Natural killer cell treated with Interleukin-12 subunit alpha and Interleukin-12 subunit beta and Interleukin-15 and Interleukin-18, amount 100 ng/mL, for 72 hours (primary cell): Measurements from ENCODE around the gene IL6R. TPM values are rescaled to one million over a fixed set of nuclear protein-coding genes. Genes with fewer than 3 reads are reported as not detected.

Experiments
- ATAC-seq, 2 donors: fragments of 150-1000 bp; cut with Tn5 transposase in 1 of 2; sonication (Bioruptor Pico), chemical (Tn5 transposase) in 1 of 2; 2 replicates each; pipeline ENCODE4 v1.10.0; 2021
- DNase-seq: peaks from one replicate; pipeline ENCODE4 v3.0.0; 2022; ENCODE audit warnings: low spot score
- H3K27ac Mint-ChIP-seq, 2 donors: 1 replicate in 1 of 2; 2 replicates in 1 of 2; pipeline ENCODE4 v1.8.0; 2022; ENCODE audit warnings: mixed read lengths in 2 of 2, mild to moderate bottlenecking in 1 of 2, moderate library complexity in 1 of 2
- H3K27me3 Mint-ChIP-seq, 2 donors: 1 replicate in 1 of 2; 2 replicates in 1 of 2; pipeline ENCODE4 v1.8.0; 2022; ENCODE audit warnings: mixed read lengths in 2 of 2
- H3K36me3 Mint-ChIP-seq: one replicate; pipeline ENCODE4 v1.8.0; 2022; ENCODE audit warnings: mixed read lengths
- H3K4me1 Mint-ChIP-seq, 2 donors: 1 replicate in 1 of 2; 2 replicates in 1 of 2; pipeline ENCODE4 v1.8.0; 2022; ENCODE audit warnings: low read depth in 2 of 2, mixed read lengths in 2 of 2, mild to moderate bottlenecking in 1 of 2
- H3K4me3 Mint-ChIP-seq: one replicate; pipeline ENCODE4 v1.8.0; 2022; ENCODE audit warnings: mixed read lengths
- H3K9me3 Mint-ChIP-seq: 2 replicates; pipeline ENCODE4 v1.8.0; 2022; ENCODE audit warnings: mixed read lengths
- total RNA-seq, 2 donors: library from RNA; stranded (reverse); gene quantifications; one replicate each; pipeline ENCODE4 v1.2.3, GENCODE V29; 2022

The IL6R gene
- total RNA-seq, 2 donors from 2014 or later: 2.3 to 4.0 TPM

DNA sequence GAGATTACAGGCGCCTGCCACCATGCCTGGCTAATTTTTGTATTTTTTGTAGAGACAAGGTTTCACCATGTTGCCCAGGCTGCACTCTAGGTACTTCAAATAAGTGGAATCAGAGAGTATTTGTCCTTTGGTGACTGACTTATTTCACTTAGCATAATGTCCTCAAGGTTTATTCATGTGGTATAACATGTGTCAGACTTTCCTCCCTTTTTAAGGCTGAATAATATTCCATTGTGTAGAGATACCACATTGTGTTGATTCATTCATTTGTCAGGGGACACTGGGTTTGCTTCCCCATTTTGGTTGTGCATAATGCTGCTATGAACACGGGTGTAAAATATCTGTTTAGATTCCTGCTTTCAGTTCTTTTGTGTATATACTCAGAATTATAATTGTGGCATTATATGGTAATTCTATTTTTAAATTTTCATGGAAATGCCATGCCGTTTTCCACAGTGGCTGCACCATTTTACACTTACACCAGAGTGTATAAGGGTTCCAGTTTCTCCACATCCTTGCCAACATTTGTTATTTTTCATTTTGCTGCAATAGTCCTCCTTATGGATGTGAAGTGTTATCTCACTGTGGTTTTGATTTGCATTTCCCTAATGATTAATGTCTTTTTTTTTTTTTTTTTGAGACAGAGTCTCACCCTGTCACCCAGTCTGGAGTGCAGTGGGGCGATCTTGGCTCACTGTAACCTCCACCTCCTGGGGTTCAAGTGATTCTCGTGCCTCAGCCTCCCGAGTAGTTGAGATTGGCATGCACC lies 35.1 kb downstream of the IL6R start:
- no peak for DNase-seq

GRCh38 chr1:154441241-154441888 lies 36.2 kb downstream of the IL6R start:
- peak overlapping the region; percentile 19 to 51 for H3K27ac Mint-ChIP-seq
- H3K27me3 Mint-ChIP-seq: peaks cover 17 to 25% of the 10 kb centered on the region in 2 donors
- ATAC-seq: no peak
- DNase-seq: peak; percentile 49
- H3K9me3 Mint-ChIP-seq: no peaks in the 10 kb centered on the region
- peak overlapping the region; percentile 77 for H3K4me3 Mint-ChIP-seq
- H3K4me1 Mint-ChIP-seq: peaks cover 52 to 68% of the 10 kb centered on the region in 2 donors
- H3K36me3 Mint-ChIP-seq: no peaks in the 10 kb centered on the region

More for the DNA sequence above, 35.1 kb downstream of the IL6R start:
- peaks cover 45 to 57% of the 10 kb centered on the region in 2 donors for H3K4me1 Mint-ChIP-seq
- no peaks in the 10 kb centered on the region for H3K9me3 Mint-ChIP-seq
- H3K27me3 Mint-ChIP-seq: peaks cover 17 to 21% of the 10 kb centered on the region in 2 donors
- no peaks in the 10 kb centered on the region for H3K36me3 Mint-ChIP-seq
- peak overlapping the region; percentile 51 to 77 for H3K27ac Mint-ChIP-seq
- H3K4me3 Mint-ChIP-seq: peak overlapping the region; percentile 77
- ATAC-seq: no peak

DNA sequence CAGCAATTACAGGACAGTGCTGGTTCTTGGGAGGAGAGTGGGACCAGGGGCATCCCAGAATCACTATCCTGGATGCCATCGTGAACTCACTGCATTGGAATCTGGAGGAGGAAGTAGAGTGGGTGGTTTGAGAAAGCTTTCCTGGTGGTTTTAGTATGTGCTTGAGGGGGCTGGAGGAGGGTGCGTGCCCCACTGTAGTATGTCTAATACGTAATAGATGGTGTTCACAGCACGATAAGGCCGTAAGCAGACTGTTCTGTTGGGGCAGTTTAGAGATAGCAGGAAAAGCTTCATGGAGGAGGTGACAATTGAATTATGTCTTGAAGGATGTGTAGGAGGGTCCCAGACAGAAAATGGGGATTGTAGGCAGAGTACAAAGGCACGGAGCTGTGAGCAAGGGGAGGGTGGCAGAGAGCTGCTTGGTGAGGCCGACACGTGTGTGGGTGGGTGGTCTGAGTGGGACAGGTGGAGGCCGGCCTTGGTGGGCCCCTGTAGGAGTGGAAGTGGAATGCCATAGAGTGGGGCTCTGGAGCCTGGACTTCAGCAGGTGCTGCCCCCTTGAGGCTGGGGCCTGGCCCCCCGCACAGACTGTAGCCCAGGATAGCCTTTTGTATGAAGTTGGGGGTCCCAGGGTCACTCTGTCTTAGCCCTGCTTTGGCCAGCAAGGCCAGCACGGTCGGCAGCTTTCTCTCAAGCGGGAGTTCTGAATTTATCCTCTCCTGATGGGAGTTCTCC lies 37.0 kb downstream of the IL6R start:
- peak overlapping the region; percentile 19 to 51 for H3K27ac Mint-ChIP-seq
- peak; percentile 29 for DNase-seq
- peaks cover 52 to 70% of the 10 kb centered on the region in 2 donors for H3K4me1 Mint-ChIP-seq
- ATAC-seq: no peak
- no peaks in the 10 kb centered on the region for H3K9me3 Mint-ChIP-seq
- peaks cover 17 to 25% of the 10 kb centered on the region in 2 donors for H3K27me3 Mint-ChIP-seq
- no peak overlapping the region for H3K4me3 Mint-ChIP-seq
- no peaks in the 10 kb centered on the region for H3K36me3 Mint-ChIP-seq

DNA sequence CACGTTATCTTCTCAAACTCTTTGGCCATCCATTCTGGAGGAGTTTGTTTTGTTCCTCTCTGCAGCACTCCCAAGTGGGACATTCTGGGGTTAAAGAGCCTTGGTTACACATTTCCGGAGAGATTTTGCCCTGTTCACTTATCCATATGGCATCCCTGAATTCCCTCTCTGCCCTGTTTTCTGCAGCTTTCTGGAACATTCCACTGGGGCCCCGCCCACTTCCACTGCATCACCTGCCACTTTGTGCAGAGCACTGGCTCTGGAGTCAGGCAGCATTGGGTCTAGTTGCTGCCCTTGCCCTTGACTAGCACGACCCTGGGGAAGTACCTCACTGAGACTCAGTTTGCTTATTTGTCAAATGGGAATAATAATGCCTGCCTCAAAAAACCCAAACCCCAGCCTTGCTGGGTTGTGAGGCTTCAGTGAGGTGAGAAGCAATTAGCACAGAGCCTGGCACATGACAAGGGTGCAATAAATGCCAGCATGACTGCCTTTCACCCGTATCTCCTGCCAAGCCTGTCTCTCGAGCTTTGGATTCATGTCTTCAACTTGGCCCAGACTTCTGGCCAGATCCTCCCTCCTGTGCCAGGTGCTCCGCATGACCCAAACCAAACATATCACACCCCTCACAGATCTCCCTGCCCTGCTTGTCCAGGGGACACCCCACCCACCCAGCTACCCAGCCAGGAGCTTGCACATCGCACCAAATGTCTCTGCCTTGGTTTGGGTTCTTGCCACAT lies 38.3 kb downstream of the IL6R start:
- no peaks in the 10 kb centered on the region for H3K36me3 Mint-ChIP-seq
- no peak overlapping the region for H3K4me3 Mint-ChIP-seq
- peak overlapping the region; percentile 21 to 46 for H3K27ac Mint-ChIP-seq
- H3K9me3 Mint-ChIP-seq: no peaks in the 10 kb centered on the region
- peaks cover 17 to 25% of the 10 kb centered on the region in 2 donors for H3K27me3 Mint-ChIP-seq
- H3K4me1 Mint-ChIP-seq: peaks cover 47 to 62% of the 10 kb centered on the region in 2 donors
- DNase-seq: no peak
- no peak for ATAC-seq

DNA sequence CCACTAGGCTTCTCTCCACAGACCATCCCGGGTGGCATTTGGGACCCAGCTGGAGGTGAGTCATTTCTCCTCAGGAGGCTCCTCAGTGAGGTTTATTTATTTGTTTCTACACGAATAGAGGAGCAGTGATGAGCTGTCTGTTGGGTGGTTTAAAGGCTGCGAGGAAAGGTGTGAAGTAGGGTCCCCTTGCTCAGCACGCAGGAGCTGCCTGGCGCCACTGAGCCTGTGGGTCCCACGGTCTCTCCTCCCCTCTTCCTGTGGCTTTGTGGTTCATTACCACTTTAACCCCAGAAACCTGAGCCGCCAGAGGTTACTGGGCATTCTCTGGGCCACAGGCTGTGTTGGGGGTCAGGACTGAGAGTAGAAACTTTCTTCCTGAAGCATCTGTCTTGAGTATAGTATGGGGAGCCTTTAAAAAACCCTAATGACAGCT lies 39.9 kb downstream of the IL6R start:
- H3K4me3 Mint-ChIP-seq: peak overlapping the region; percentile 55
- DNase-seq (peak; percentile 84), ATAC-seq (peak; percentile 93 to 95)
- peak overlapping the region; percentile 51 to 67 for H3K27ac Mint-ChIP-seq
- no peaks in the 10 kb centered on the region for H3K9me3 Mint-ChIP-seq
- no peaks in the 10 kb centered on the region for H3K36me3 Mint-ChIP-seq
- H3K4me1 Mint-ChIP-seq: peaks cover 35 to 49% of the 10 kb centered on the region in 2 donors
- H3K27me3 Mint-ChIP-seq: peaks cover 17 to 28% of the 10 kb centered on the region in 2 donors

DNA sequence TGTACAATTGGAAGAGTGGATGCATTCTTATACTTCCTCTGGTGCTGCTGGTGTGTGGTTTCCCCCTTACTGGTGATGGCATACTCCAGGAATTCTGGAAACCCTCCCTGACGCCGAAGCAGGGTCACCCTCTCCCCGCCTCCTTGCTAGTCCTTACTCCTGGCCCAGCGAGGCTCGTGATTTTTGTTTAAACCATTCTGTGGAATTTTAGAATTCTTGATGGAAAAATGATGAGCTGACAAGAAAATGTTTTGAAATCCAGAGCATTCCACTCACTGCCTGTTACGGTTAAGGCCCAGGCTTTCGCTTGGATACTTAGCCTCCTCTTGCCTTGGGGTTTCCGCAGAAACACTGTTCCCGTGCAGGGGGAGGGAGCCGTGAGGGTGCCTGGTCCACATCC lies 41.1 kb downstream of the IL6R start:
- Mint-ChIP-seq H3K27ac (no peak overlapping the region), H3K4me1 (peaks cover 27 to 38% of the 10 kb centered on the region in 2 donors), H3K36me3 (no peaks in the 10 kb centered on the region), H3K9me3 (no peaks in the 10 kb centered on the region), H3K4me3 (peak overlapping the region; percentile 8), H3K27me3 (peaks cover 11 to 27% of the 10 kb centered on the region in 2 donors)
- no peak for DNase-seq
- no peak for ATAC-seq

- Mint-ChIP-seq H3K36me3 (no peaks in the 10 kb centered on the region), H3K4me1 (peaks cover 24 to 33% of the 10 kb centered on the region in 2 donors), H3K4me3 (no peak overlapping the region), H3K9me3 (no peaks in the 10 kb centered on the region), H3K27ac (no peak overlapping the region), H3K27me3 (peaks cover 9 to 24% of the 10 kb centered on the region in 2 donors)
- no peak for DNase-seq
- ATAC-seq: no peak
Observed at GRCh38 chr1:154446789-154447188, 41.6 kb downstream of the IL6R start.

GRCh38 chr1:154448331-154448811 lies 43.2 kb downstream of the IL6R start:
- ATAC-seq (no peak), DNase-seq (peak; percentile 25)
- no peaks in the 10 kb centered on the region for H3K36me3 Mint-ChIP-seq
- H3K27ac Mint-ChIP-seq: no peak overlapping the region
- H3K27me3 Mint-ChIP-seq: peaks cover 18 to 28% of the 10 kb centered on the region in 2 donors
- H3K4me1 Mint-ChIP-seq: peaks cover 19 to 28% of the 10 kb centered on the region in 2 donors
- no peaks in the 10 kb centered on the region for H3K9me3 Mint-ChIP-seq
- H3K4me3 Mint-ChIP-seq: no peak overlapping the region

GRCh38 chr1:154453161-154453560 lies 48.0 kb downstream of the IL6R start:
- peak overlapping the region; percentile 10 for H3K4me3 Mint-ChIP-seq
- peaks cover 15 to 21% of the 10 kb centered on the region in 2 donors for H3K4me1 Mint-ChIP-seq
- no peak for DNase-seq
- H3K36me3 Mint-ChIP-seq: no peaks in the 10 kb centered on the region
- H3K9me3 Mint-ChIP-seq: no peaks in the 10 kb centered on the region
- no peak for ATAC-seq
- peaks cover 21 to 39% of the 10 kb centered on the region in 2 donors for H3K27me3 Mint-ChIP-seq
- H3K27ac Mint-ChIP-seq: peak overlapping the region in 1 of 2 donors; percentile 32

DNA sequence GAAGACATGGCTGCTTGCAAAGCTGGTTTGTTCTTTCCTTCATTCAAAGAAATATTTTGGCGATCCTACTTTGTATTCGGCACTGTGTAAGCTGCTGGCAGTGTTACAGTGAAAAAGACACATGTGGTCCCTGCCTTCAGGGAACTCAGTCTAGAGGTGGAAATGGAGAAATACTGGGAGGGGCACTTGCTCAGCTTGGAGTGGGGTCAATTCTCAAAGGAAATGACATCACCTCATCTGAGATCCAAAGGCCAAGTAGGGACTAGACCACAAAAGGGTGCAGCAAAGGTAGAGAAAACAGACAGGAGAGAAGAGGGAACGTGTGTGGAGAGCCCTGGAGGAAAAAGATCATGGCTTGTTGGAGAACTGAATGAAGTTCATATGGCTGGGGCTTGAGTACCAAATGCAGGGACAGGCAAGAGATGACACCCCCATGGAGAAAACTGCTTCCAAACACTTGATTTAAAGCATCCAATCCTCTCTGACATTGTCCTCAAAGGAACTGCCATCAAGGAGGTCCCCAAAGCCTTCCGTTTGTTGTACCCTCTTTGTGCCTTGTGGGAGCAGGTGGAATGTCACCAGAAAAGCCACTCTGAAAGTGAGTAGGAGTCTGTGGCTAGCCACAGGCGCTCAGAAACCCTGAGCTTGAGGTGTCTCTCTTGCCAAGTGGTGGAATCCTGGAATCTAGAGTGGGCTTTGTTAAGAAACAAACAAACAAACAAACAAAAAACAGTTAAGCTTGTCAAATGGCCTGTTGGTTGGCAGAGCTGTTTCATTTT lies 48.6 kb downstream of the IL6R start:
- no peak for DNase-seq
- peak; percentile 6 to 45 for ATAC-seq
- H3K27me3 Mint-ChIP-seq: peaks cover 21 to 39% of the 10 kb centered on the region in 2 donors
- H3K4me3 Mint-ChIP-seq: peak overlapping the region; percentile 10
- H3K9me3 Mint-ChIP-seq: no peaks in the 10 kb centered on the region
- peak overlapping the region in 1 of 2 donors; percentile 32 for H3K27ac Mint-ChIP-seq
- H3K4me1 Mint-ChIP-seq: peaks cover 15 to 21% of the 10 kb centered on the region in 2 donors
- no peaks in the 10 kb centered on the region for H3K36me3 Mint-ChIP-seq

- Mint-ChIP-seq H3K4me3 (no peak overlapping the region), H3K27me3 (peaks cover 21 to 38% of the 10 kb centered on the region in 2 donors), H3K9me3 (no peaks in the 10 kb centered on the region), H3K27ac (peak overlapping the region in 1 of 2 donors; percentile 10), H3K36me3 (no peaks in the 10 kb centered on the region), H3K4me1 (peaks cover 15 to 21% of the 10 kb centered on the region in 2 donors)
- DNase-seq: no peak
- peak; percentile 51 to 62 for ATAC-seq
Observed at GRCh38 chr1:154454386-154455120, 49.4 kb downstream of the IL6R start.

- Mint-ChIP-seq H3K9me3 (no peaks in the 10 kb centered on the region), H3K4me1 (peaks cover 21 to 28% of the 10 kb centered on the region in 2 donors), H3K4me3 (no peak overlapping the region), H3K36me3 (no peaks in the 10 kb centered on the region), H3K27me3 (peaks cover 20 to 33% of the 10 kb centered on the region in 2 donors), H3K27ac (no peak overlapping the region)
- no peak for ATAC-seq
- no peak for DNase-seq
Observed at GRCh38 chr1:154456631-154457030, 51.5 kb downstream of the IL6R start.
